Gastrocnemius medialis (tissue), 4 donors: Measurements from ENCODE around the gene CCDC90B.

Experiments
- POLR2A ChIP-seq, 2 donors: fragments of 450-650 bp; IDR thresholded peaks; one replicate each; pipeline ENCODE4 v1.6.1; 2017; ENCODE audit warnings: antibody characterized with exemption in 2 of 2, mild to moderate bottlenecking in 2 of 2, moderate library complexity in 2 of 2
- TF ChIP-seq, protein P1 (sequence below), 5 experiments: fragments of 450-650 bp in 3 of 5; fragments of 200-600 bp in 2 of 5; sonication (generic) in 2 of 5; IDR thresholded peaks in 4 of 5; conservative IDR thresholded peaks in 1 of 5; 1 replicate in 4 of 5; 2 replicates in 1 of 5; pipeline ENCODE4 v1.5.1; 2016 to 2019; ENCODE audit warnings: antibody characterized with exemption in 5 of 5, mild to moderate bottlenecking in 3 of 5, moderate library complexity in 3 of 5

DNA sequence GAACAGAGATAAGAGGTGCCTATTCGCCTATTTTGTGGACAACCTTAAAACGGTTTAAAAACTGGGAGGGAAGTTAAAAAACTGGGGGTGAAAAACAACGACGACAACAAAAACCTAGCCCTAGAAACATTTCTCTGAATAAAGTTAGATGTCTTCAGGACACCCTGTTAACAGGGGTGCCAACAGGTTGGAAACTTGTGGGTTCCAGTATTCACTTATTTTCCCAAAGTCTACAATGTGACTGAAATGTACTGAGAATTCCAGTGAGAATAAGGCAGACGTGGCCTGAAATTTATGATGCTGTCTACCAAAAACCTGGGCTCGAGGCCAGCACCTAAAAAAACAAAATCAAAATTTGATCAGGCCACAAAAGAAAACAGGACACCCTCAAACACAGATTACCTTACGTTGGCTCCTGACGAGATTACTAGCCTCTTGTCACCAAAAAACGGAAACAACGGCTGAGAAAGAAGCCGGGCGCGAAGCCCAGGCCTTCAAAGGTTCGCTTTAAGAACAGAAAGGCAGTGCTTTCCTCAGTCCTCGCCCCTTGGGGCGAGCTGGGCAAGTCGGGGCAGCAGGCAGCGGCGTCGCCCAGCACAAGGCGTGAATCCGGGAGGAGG, 906 bp downstream of the CCDC90B start:
- no peak for TF ChIP-seq POLR2A (IDR thresholded peaks at IDR 0.05)
- TF ChIP-seq, protein P1, sequence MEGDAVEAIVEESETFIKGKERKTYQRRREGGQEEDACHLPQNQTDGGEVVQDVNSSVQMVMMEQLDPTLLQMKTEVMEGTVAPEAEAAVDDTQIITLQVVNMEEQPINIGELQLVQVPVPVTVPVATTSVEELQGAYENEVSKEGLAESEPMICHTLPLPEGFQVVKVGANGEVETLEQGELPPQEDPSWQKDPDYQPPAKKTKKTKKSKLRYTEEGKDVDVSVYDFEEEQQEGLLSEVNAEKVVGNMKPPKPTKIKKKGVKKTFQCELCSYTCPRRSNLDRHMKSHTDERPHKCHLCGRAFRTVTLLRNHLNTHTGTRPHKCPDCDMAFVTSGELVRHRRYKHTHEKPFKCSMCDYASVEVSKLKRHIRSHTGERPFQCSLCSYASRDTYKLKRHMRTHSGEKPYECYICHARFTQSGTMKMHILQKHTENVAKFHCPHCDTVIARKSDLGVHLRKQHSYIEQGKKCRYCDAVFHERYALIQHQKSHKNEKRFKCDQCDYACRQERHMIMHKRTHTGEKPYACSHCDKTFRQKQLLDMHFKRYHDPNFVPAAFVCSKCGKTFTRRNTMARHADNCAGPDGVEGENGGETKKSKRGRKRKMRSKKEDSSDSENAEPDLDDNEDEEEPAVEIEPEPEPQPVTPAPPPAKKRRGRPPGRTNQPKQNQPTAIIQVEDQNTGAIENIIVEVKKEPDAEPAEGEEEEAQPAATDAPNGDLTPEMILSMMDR (IDR thresholded peaks at IDR 0.05 in 4 of 5, conservative IDR thresholded peaks at IDR 0.05 in 1 of 5), result no peak
